K562 (cell line): ENCODE results near the gene SYNGR3. TPM values are rescaled to one million over a fixed set of nuclear protein-coding genes. Genes with fewer than 3 reads are reported as not detected.

Experiments
- ATAC-seq: fragments of 200-7000 bp; cut with Tn5 transposase; 3 replicates; pipeline ENCODE4 v1.9.1; 2020; ENCODE audit warnings: moderate library complexity
- BruUV-seq: library from RNA; stranded (reverse); fragments of 400-500 nt; replicated peaks from 2 replicates; lab custom pipeline; 2021; lab: Mats Ljungman, UMichigan
- CTCF ChIA-PET: fragments of 300-600 bp; formaldehyde crosslinking; extraction: SDS; loops from one replicate; lab custom pipeline; 2021; ENCODE audit warnings: low intra/inter-chr PET ratio; lab: Yijun Ruan, JAX
- POLR2A ChIA-PET: fragments of 300-600, 350-650 bp; sonication (Branson Sonifier 250); formaldehyde crosslinking; extraction: SDS; loops from one replicate; lab custom pipeline; 2021; ENCODE audit warnings: antibody characterized with exemption, inconsistent platforms; lab: Yijun Ruan, JAX
- DNase-seq, 4 experiments: peaks; one replicate each; pipeline versions ENCODE4 v3.0.0 to v3.0.0-alpha.2; 2011 to 2018; ENCODE audit warnings: low spot score in 3 of 4, mixed read lengths in 3 of 4; ENCODE audit errors: extremely low read depth in 1 of 4
- FAIRE-seq: peaks from 2 replicates; lab custom pipeline; 2011; peaks lifted over from hg19 to GRCh38; lab: Jason Lieb, UNC
- H2AFZ ChIP-seq: 2 replicates; pipeline ENCODE4 v1.6.0; 2011; ENCODE audit warnings: low read depth, low read length, control low read depth, inconsistent platforms
- H3K27ac ChIP-seq: fragments of 200-600 bp; 3 replicates; pipeline ENCODE4 v1.8.0; 2011; ENCODE audit warnings: low read depth, mild to moderate bottlenecking, control low read depth, inconsistent platforms, low read length, moderate library complexity, mixed read lengths; ENCODE audit errors: extremely low read depth
- H3K27me3 ChIP-seq, 2 experiments: fragments of 300-600 bp in 1 of 2; 2 replicates in 1 of 2; 3 replicates in 1 of 2; pipeline versions ENCODE4 v1.6.0 to v1.8.0; 2011; ENCODE audit warnings: inconsistent platforms in 2 of 2, low read length in 2 of 2, mild to moderate bottlenecking in 1 of 2, mixed read lengths in 1 of 2, moderate library complexity in 1 of 2; ENCODE audit not compliant: control insufficient read depth in 2 of 2, insufficient read depth in 2 of 2
- H3K36me3 ChIP-seq: fragments of 300-600 bp; 3 replicates; pipeline ENCODE4 v1.8.0; 2011; ENCODE audit warnings: mild to moderate bottlenecking, low read length, inconsistent platforms; ENCODE audit not compliant: control insufficient read depth, insufficient read depth
- H3K4me1 ChIP-seq, 2 experiments: fragments of 200-600 bp in 1 of 2; replicated peaks in 1 of 2; 2 replicates in 1 of 2; 3 replicates in 1 of 2; pipeline versions ENCODE4 v1.5.1 to v1.8.0; 2011; ENCODE audit warnings: inconsistent platforms in 2 of 2, low read length in 2 of 2, mild to moderate bottlenecking in 1 of 2, mixed read lengths in 1 of 2, moderate library complexity in 1 of 2; ENCODE audit not compliant: control insufficient read depth in 2 of 2, insufficient read depth in 2 of 2
- H3K4me2 ChIP-seq: 2 replicates; pipeline ENCODE4 v1.6.1; 2011; ENCODE audit warnings: low read length, control low read depth, inconsistent platforms, mixed read lengths; ENCODE audit not compliant: insufficient read depth
- H3K4me3 ChIP-seq: fragments of 200-600 bp; sonication (generic), shearing (Covaris generic); 2 replicates; pipeline ENCODE4 v1.5.1; 2016; ENCODE audit warnings: control low read depth, inconsistent platforms
- H3K79me2 ChIP-seq: fragments of 200-600 bp; 3 replicates; pipeline ENCODE4 v1.8.0; 2011; ENCODE audit warnings: low read length, inconsistent platforms; ENCODE audit not compliant: control insufficient read depth, insufficient read depth
- H3K9ac ChIP-seq, 2 experiments: 2 replicates each; pipeline versions ENCODE4 v1.6.0 to v1.6.1; 2011; ENCODE audit warnings: low read depth in 2 of 2, low read length in 2 of 2, control low read depth in 1 of 2, inconsistent platforms in 1 of 2, mild to moderate bottlenecking in 1 of 2, mixed read lengths in 1 of 2; ENCODE audit not compliant: insufficient read depth in 1 of 2
- H3K9me1 ChIP-seq: one replicate; pipeline ENCODE4 v1.6.0; 2011; ENCODE audit warnings: inconsistent platforms, mild to moderate bottlenecking, low read length, moderate library complexity; ENCODE audit not compliant: control insufficient read depth, insufficient read depth
- H3K9me3 ChIP-seq: replicated peaks from 2 replicates; pipeline ENCODE4 v1.5.1; 2011; ENCODE audit warnings: low read depth, low read length, inconsistent platforms; ENCODE audit not compliant: control insufficient read depth, insufficient read depth
- H4K20me1 ChIP-seq: replicated peaks from 2 replicates; pipeline ENCODE4 v1.6.1; 2011; ENCODE audit warnings: low read length, inconsistent platforms, mixed read lengths; ENCODE audit not compliant: control insufficient read depth, insufficient read depth
- POLR2G ChIP-seq: fragments of 200-400 bp; formaldehyde crosslinking; IDR thresholded peaks from 2 replicates; pipeline ENCODE4 v1.6.1; 2017; ENCODE audit warnings: low read depth, mild to moderate bottlenecking, antibody characterized with exemption, low read length, moderate library complexity
- RBFOX2 ChIP-seq: fragments of 200-400 bp; formaldehyde crosslinking; IDR thresholded peaks from 2 replicates; pipeline ENCODE4 v1.6.1; 2017; ENCODE audit warnings: low read depth, mild to moderate bottlenecking, low read length, moderate library complexity
- ZNF217 ChIP-seq: sonication (generic); formaldehyde crosslinking; IDR thresholded peaks from 2 replicates; pipeline ENCODE4 v1.8.0; 2022; ENCODE audit warnings: mild to moderate bottlenecking, missing genetic modification reagents
- WGBS: fragments of 100-300 bp; shearing (Covaris generic); methylation state at CpG from one replicate; pipeline ENCODE4 v1.1.6; 2016; ENCODE audit warnings: low coverage, mixed read lengths; ENCODE audit not compliant: insufficient coverage; ENCODE audit errors: missing lambda C conversion rate; 5-methylcytosine and 5-hydroxymethylcytosine counted together
- in situ Hi-C: fragments of 300-500 bp; cut with MboI; formaldehyde crosslinking; loops from 4 replicates; pipeline ENCODE4 v1.15.0; 2018; ENCODE audit warnings: inconsistent platforms, mixed read lengths
- intact Hi-C: fragments of 100-400 bp; cut with micrococcal nuclease; formaldehyde crosslinking; loops from 2 replicates; pipeline ENCODE4 v1.14.2; 2022
- polyA plus RNA-seq, 8 experiments: library from polyadenylated mRNA; depleted of rRNA in 4 of 8; stranded (reverse) in 5 of 8; unstranded in 3 of 8; fragments of >200 nt; fragmentation: Nextera tagmentation in 2 of 8; fragmentation: Illumina TruSeq in 1 of 8; extraction: Ambion mirVana in 2 of 8; extraction: Trizol in 1 of 8; gene quantifications; 2 replicates each; pipeline versions ENCODE4 v1.2.1 to v1.2.3, GENCODE V29; 2011 to 2014; ENCODE audit warnings: inconsistent platforms in 1 of 8, missing spikeins in 1 of 8
- total RNA-seq, 7 experiments: library from RNA; depleted of rRNA in 6 of 7; stranded (reverse); fragments of >200 nt in 6 of 7; fragmentation: Illumina TruSeq in 2 of 7; extraction: Trizol in 2 of 7; gene quantifications; 2 replicates each; pipeline versions ENCODE4 v1.2.1 to v1.2.3, GENCODE V29; 2011 to 2021; ENCODE audit warnings: low replicate concordance in 1 of 7

The SYNGR3 gene
- total and polyA plus RNA-seq, 9 of the 15 experiments (the other 6 are each of a cell fraction or from before 2014, with no cell fraction given): 3.7 to 69.2 (median 36.3) TPM

- Histone ChIP-seq H3K9ac (peak overlapping the region in 1 of 2 experiments; percentile 13; a peak in 1 of 4 replicates), H3K4me1 (peaks cover 8 to 51% of the 10 kb centered on the region in 2 experiments), H3K27ac (no peak overlapping the region), H3K36me3 (peaks cover 83% of the 10 kb centered on the region), H3K9me1 (no peaks in the 10 kb centered on the region), H3K27me3 (no peaks in the 10 kb centered on the region), H3K9me3 (no peaks in the 10 kb centered on the region), H3K79me2 (peaks cover 31% of the 10 kb centered on the region), H4K20me1 (peaks cover 3% of the 10 kb centered on the region), H3K4me3 (no peak overlapping the region), H2AFZ (no peak overlapping the region), H3K4me2 (no peak overlapping the region)
- in situ Hi-C loops (no loop called here), intact Hi-C loops (no loop called here)
- ATAC-seq: no peak
- peak; percentile 43; the same call in 1 of the 2 replicates for TF ChIP-seq RBFOX2
- no peak for TF ChIP-seq ZNF217 (CRISPR knock-in tag)
- TF ChIP-seq POLR2G: peak; percentile 64
- POLR2A ChIA-PET: interaction anchor here (0.6 to 3.1 kb wide), 5 partner anchors 10 to 387 kb away, joined by 3 to 13 read pairs (median 5); partner anchors contain the start of genes IFT140, TRAF7 and ZNF598
- no peak for DNase-seq
- 86% methylated on average over 15 of the region's 27 CpGs for WGBS
- TSS peak; percentile 33 for BruUV-seq
- FAIRE-seq: no peak
- CTCF ChIA-PET: no interaction called here
These were observed 8.6 kb downstream of the SYNGR3 start for GRCh38 chr16:1998360-1998835.
